Stimulated activated CD4-positive, alpha-beta T cell treated with anti-CD3 and anti-CD28 coated beads, Interleukin-1b, Interleukin-23, amount 100 ng/mL, for 1 hour (primary cell): Measurements from ENCODE around the gene ERFE.
"Not testable (repeated sequence)": the region's sequence is repeated elsewhere in the genome, so short reads cannot be mapped to it uniquely, and the experiment has no call there.

Experiments used
- DNase-seq, 2 donors: peaks; one replicate each; pipeline ENCODE4 v3.0.0-alpha.2; 2020; ENCODE audit warnings: low read depth in 2 of 2

Gene ERFE

DNA sequence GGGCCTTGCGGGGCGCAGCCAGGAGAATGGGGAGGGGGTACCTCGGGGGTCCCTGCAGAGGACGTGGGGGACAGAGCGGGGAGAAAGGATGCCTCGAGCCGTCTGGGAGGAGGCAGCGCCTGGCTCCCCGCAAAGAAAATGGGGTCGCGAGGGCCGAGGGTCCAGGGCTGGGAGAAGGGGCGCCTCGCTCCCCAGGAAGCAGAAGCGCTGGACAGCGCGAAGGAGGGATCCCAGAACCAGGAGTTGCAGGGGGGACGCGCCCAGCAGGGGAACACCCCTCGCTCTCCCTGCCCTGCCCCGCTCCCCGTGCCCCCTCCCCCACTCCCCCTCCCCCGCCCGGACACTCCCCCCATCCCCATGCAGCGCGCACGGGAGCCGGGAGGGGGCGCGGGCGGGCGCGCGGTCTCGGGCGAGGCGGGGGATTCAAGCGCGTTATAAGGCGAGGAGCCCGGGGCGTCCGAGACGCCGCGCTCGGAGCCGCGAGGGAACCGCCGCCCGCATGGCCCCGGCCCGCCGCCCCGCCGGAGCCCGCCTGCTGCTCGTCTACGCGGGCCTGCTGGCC, at the start of gene ERFE:
Gene ERFE, plus strand, starts transcription at position 462 of the 562 bp plus-strand sequence. Its CDS starts 38 bp downstream, at position 500.
- peak in 1 of 2 donors; percentile 31 for DNase-seq

DNA sequence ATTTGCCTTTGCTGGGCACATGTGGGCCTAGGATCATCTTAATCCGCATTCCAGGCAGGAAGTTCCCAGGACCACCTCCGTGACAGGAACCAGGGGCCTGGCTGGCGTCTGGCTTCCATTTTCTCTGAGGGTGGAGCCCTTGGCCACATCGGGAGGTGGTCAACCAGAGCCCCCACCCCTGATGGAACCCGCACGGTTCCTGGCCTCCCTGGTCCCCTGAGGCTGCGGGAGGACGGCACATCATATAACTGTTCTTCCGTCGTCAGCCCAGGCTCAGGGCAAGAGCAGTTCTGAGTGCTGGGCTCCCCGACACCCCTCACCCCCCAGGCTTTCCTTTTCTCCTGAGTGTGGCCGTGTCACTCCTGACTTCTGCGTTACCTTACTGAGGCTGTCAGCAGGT, 45.2 kb upstream of the ERFE start:
- DNase-seq: no peak

DNA sequence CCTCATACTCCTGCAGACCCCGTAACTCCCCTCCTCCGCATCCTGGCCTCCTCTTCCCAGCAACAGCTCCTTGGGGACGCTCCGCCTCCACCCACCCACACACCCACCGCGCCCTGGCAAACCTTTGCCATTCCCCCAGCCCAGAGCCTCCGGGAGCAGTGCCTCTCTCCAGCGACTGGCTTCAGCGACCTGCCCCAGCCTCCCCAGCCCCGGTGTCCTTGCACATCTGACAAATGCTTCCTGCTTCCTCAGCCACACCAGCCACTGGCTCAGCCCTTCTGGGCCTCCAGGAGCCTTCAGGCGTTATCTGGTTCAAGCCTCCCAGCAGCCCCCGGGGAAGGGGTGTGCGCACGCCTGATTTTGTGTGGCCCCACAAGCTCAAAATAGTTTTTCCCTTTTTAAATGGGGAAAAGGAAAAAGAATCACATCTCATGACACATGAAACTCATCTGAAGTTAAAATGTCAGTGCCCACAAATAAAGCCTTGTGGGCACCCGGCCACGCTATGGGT, 44.4 kb upstream of the ERFE start:
- no peak for DNase-seq

DNA sequence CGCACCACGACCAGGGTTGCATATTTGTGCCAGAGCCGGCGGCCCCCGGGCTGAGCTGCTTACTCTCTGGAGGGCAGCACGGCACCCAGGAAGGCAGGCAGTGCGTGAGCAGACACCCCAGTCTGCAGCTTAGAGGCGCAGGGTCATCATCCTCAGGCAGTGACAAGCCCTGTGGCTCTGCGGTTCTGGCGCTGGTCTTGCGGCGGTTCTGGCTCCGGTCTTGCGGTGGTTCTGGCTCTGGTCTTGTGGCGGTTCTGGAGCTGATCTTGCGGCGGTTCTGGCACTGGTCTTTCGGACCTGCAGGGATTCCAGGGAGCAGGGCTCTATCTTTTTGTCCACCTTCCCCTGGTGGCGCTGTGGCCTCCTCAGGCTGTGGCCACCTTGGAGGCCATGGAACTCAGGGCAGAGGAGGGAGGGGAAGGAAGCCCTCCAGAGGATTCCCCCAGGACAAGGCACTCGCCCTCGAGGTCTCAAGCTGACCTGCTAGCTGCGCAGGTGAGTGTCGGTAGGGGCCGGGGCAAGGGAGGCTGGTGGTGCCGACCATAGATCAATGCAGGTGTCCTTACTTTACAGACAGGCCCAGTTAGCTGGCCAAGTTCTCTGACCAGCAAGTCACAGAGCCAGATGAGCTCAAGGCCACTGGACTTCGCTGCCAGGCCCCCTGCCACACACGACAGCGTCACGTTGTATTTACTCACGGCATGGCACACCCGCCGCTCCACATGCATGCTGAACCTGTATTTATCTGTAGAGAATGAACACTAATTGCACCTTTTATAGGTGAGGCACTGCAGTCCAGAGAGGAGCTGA, 43.7 kb upstream of the ERFE start:
- no peak for DNase-seq

- DNase-seq: not testable (repeated sequence)
Observed at GRCh38 chr2:238115709-238116108, 43.1 kb upstream of the ERFE start.

DNA sequence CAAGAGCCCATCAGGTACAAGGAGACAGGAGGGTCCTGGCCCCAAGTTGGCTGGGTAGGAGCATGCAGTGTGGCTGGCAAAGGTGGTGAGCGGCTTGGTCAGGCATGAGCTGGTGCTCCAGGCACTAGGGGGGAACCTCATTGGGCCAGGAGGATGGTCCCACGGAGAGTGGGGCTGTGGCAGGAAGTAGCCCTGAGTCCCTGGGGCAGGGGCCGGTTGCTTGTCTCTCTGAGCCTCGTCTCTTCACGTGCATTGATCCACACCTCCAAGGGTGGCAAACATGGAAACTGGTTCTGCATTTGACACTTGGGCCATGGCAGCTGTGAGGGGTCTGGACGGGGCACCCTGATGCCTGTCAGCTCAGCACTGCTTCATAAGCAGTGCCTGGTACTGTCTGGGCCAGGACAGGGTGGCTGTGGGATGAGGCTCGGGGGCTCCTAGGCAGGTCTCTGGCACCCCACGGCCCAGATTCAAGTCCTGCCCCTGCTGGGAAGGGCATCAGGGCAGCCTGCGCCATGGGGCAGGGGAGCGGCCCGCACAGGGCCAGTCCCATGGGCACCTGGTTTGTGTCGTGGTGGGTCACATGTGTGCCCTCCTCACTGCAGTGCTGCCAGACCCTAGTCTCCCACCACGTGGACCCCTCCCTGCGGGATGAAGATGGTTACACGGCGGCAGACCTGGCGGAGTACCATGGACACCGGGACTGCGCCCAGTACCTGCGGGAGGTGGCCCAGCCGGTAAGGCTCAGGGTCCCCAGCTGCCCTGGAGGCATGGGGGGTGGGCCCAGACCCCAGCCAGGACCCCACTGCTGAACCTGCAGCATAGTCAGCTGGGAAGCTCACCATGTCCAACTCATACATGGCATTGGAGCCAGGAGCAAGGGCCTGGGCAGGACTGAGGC, 42.2 kb upstream of the ERFE start:
- DNase-seq: no peak

DNA sequence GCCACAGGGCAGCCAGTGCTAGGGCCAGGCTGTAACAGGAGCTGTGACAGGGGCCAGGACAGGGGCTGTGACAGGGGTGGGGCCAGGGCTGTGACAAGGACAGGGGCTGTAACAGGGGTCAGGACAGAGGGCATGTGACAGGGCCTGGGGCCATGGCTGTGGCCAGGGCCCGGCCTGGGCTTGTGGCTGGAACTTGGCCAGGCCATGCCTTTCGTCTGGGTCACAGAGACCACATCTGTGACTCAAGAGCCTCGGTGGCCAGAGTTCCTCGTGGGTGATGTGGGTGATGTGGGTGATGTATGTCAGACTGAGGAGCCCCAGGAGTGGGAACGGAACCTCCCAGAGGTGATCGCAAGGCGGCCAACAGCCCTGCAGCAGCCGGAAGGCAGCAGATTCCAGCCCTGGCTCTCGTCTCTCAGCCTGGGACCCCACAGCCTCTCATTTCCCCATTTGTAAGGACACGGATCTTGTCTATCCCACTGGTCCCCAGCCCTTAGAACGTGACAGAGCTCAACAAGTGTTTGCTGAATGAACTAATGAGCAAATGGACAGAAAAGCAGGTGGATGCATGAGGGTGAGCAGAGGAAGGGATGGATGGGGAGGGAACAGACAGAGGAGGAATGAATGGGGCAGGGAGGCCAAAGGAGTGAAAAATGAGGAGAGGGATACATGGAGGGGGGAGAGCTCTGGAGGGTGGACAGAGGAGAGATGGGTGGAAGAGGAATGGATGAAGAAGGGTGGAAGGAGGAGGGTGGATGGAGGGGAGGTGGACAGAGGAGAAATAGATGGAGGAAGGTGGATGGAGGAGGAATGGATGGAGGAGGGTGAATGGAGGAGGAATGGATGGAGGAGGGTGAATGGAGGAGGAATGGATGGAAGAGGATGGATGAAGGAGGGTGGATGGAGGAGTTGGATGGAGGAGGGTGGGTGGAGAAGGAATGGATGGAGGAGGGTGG, 41.3 kb upstream of the ERFE start:
- DNase-seq: no peak

- DNase-seq: no peak
Observed at GRCh38 chr2:238119756-238120462, 38.9 kb upstream of the ERFE start.

- DNase-seq: no peak
Observed at GRCh38 chr2:238120463-238121298, 38.1 kb upstream of the ERFE start.

DNA sequence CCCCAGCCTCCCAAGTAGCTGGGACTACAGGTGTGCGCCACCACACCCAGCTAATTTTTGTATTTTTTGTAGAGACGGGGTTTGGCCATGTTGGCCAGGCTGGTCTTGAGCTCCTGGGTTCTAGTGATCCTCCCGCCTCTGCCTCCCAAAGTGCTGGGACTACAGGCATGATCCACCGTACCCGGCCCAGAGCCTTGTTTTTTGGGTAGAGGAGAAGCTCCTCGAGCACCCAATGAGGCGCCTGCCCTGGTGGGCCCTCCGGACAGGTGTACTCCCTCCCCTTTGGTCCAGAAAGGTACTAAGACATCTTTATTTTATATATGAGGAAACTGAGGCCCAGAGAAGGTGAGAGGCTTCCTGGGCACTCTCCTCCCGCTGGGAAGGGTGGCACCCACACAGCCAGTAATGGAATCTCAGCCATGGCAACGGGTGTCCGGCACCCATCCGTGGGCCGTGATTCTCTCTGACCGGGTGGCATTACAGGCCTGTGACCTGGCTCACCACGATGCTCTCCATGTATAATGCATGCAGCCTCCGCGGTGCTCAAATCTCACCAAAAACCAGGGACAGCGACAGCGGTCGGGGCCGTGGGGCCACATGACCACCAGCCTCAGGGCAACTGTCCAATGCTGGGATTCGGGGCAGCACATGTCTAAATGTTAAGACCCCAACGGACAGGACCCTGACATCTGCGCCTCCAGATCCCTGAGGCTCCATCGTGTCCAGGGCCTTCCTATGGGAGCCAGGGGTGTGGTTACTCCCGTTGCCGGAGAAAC, 37.1 kb upstream of the ERFE start:
- DNase-seq: no peak

GRCh38 chr2:238122287-238123217, 36.2 kb upstream of the ERFE start:
- DNase-seq: no peak

- DNase-seq: no peak
Observed at GRCh38 chr2:238123218-238123971, 35.4 kb upstream of the ERFE start.

DNA sequence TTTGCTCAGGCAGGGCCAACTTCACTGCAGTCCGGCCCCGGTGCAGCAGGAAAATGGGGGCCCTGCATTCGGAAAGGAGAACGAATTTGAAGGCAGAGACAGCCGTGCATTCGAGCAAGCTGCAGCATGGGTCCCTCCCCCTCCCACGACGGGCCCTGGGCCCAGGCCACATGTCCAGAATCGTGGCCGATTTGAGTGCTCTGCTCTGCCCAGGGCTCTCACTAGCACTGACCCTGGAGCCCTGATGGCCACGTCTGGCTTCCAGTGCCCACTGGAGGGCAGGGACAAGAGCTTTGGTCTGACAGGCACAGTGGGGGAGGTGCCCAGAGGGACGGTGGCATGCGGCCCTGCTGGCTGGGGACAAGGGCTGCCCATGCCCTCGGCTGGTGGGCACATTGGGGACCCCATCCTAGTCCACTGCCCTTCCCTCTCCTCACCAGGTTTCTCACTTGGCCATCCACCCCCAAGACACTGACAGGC, 34.7 kb upstream of the ERFE start:
- no peak for DNase-seq

GRCh38 chr2:238124488-238125126, 34.2 kb upstream of the ERFE start:
- DNase-seq: no peak

DNA sequence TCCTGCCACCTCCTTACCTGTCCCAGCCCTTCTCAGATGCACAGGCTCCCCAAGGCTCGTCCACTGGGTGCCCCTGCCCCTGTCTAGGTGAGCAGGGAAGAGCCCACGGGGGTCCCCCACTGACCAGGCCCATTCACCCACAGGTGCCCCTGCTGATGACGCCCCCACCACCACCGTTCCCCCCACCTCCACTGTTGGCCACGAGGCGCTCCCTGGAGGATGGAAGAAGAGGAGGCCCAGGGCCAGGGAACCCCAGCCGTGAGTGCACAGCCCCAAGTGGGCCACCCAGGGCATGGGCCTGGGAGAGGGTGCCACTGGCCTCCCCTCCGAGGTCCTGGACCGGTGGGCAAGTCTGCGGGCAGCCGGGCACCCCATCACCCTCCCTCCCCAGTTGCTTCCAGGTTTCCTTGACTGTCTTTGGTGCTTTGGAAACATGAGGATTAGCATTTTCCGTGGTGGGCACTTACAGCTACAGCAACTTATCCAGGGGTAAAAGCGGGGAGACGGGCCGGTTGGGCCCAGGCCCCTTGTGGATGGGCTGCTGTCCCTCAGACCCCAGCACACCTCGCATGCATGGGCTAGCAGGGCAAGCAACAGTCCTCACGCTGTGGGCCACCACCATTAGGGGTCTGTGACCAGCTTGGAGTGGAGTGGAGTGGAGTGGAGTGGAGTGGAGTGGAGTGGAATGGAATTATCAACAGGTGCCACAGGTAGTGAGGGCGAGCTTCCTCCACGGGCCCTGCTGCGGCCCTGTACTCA, 33.5 kb upstream of the ERFE start:
- DNase-seq: no peak
